NT2/D1 (cell line): Measurements from ENCODE around the gene GMPR2.

Experiments used
- SUZ12 ChIP-seq: IDR thresholded peaks from 2 replicates; pipeline ENCODE4 v1.6.1; 2011; ENCODE audit not compliant: insufficient read length, insufficient read depth; ENCODE audit errors: extremely low read depth
- ZNF274 ChIP-seq: IDR thresholded peaks from 2 replicates; pipeline ENCODE4 v1.6.1; 2011; ENCODE audit warnings: mild to moderate bottlenecking, low read depth, low read length

DNA sequence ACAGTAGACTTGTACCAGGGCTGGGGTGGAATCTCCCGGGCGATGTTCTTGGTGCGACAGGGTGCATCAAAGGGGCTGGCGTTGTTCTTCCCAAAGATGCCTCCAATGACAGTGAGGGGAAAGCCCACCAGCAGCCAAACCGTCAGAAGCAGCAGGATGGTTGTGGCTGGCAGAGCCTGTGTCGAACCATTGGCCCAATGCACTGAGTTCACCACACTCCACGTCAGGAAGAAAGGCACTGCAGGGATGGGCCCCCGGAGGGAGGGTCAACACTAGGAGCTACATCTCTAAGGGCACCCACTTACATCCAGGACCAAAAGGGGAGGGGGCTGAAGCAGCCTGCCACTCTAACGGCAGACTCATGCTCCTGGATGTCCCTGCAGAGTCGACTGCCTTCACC, 42.3 kb upstream of the GMPR2 start:
- no peak for TF ChIP-seq ZNF274
- no peak for TF ChIP-seq SUZ12
